Lung (tissue), 12 donors: ENCODE data around the gene ING3. TPM values are rescaled to one million over a fixed set of nuclear protein-coding genes. Genes with fewer than 3 reads are reported as not detected.

ENCODE experiments used
- ATAC-seq: fragments of 200-7000 bp; cut with Tn5 transposase; one replicate; pipeline ENCODE4 v1.9.1; 2020; ENCODE audit warnings: moderate number of reproducible peaks; ENCODE audit not compliant: insufficient read depth, low FRiP score
- DNase-seq, 3 donors: peaks; one replicate each; pipeline ENCODE4 v3.0.0-alpha.2; 2013 to 2017
- H3K27ac ChIP-seq, 2 donors: one replicate each; pipeline ENCODE4 v1.5.1; 2013; ENCODE audit warnings: mild to moderate bottlenecking in 2 of 2, moderate library complexity in 2 of 2, control low read depth in 1 of 2, inconsistent platforms in 1 of 2, low read depth in 1 of 2, low read length in 1 of 2
- H3K27me3 ChIP-seq, 3 donors: one replicate each; pipeline ENCODE4 v1.5.1; 2013; ENCODE audit warnings: low read length in 2 of 3; ENCODE audit not compliant: control insufficient read depth in 3 of 3, insufficient read depth in 3 of 3
- H3K36me3 ChIP-seq, 4 donors: one replicate each; pipeline ENCODE4 v1.5.1; 2013; ENCODE audit warnings: low read length in 4 of 4, mild to moderate bottlenecking in 1 of 4, moderate library complexity in 1 of 4; ENCODE audit not compliant: control insufficient read depth in 4 of 4, insufficient read depth in 4 of 4
- H3K4me1 ChIP-seq, 5 donors: one replicate each; pipeline ENCODE4 v1.5.1; 2013; ENCODE audit warnings: low read length in 5 of 5, mild to moderate bottlenecking in 2 of 5, moderate library complexity in 1 of 5; ENCODE audit not compliant: control insufficient read depth in 5 of 5, insufficient read depth in 5 of 5
- H3K4me3 ChIP-seq: one replicate; pipeline ENCODE4 v1.5.1; 2013; ENCODE audit warnings: mild to moderate bottlenecking, control low read depth, moderate library complexity
- H3K9ac ChIP-seq, 2 donors: one replicate each; pipeline ENCODE4 v1.5.1; 2013; ENCODE audit warnings: low read length in 2 of 2, control low read depth in 1 of 2; ENCODE audit not compliant: insufficient read depth in 1 of 2
- H3K9me3 ChIP-seq, 4 donors: one replicate each; pipeline ENCODE4 v1.5.1; 2013; ENCODE audit warnings: low read length in 3 of 4, mild to moderate bottlenecking in 1 of 4, moderate library complexity in 1 of 4; ENCODE audit not compliant: control insufficient read depth in 4 of 4, insufficient read depth in 3 of 4
- CTCF ChIP-seq: IDR thresholded peaks from 2 replicates; pipeline ENCODE4 v1.5.1; 2012; ENCODE audit warnings: mild to moderate bottlenecking; ENCODE audit errors: control extremely low read depth, extremely low read depth
- WGBS, 2 donors: extraction: QIAGEN DNeasy Blood & Tissue Kit; methylation state at CpG; one replicate each; pipeline ENCODE4 v1.1.7; 2013; 5-methylcytosine and 5-hydroxymethylcytosine counted together
- polyA plus RNA-seq, 2 donors: library from polyadenylated mRNA; stranded (reverse); fragments of 200-250 nt; gene quantifications; one replicate each; pipeline ENCODE4 v1.2.1, GENCODE V29; 2013
- total RNA-seq, 2 donors: library from RNA; depleted of rRNA in 1 of 2; stranded (reverse); fragments of >200 nt in 1 of 2; gene quantifications; one replicate each; pipeline ENCODE4 v1.2.1, GENCODE V29; 2014 to 2021
- donor health status: control.
- donor health status: control.
- donor health status: Bipolar disorder and iron deficiency.
- donor health status: healthy.
- donor health status: DM: yes; HTN: yes; CAD: no.

The ING3 gene
- total and polyA plus RNA-seq, 4 donors, result 8.6 to 24.9 (median 14.2) TPM

GRCh38 chr7:120987280-120987679, 36.7 kb downstream of the ING3 start:
- Histone ChIP-seq H3K4me3 (no peak overlapping the region), H3K4me1 (peaks cover 0 to 36% (median 0%) of the 10 kb centered on the region in 5 donors), H3K9ac (peak overlapping the region in 1 of 2 donors; percentile 82), H3K27me3 (no peaks in the 10 kb centered on the region), H3K27ac (no peak overlapping the region), H3K9me3 (peaks cover 0 to 2% (median 0%) of the 10 kb centered on the region in 4 donors), H3K36me3 (no peaks in the 10 kb centered on the region)
- WGBS, 2 donors, result 1% methylated on average over 3 of the region's 3 CpGs
- no peak for TF ChIP-seq CTCF
- DNase-seq, result no peak
- no peak for ATAC-seq

DNA sequence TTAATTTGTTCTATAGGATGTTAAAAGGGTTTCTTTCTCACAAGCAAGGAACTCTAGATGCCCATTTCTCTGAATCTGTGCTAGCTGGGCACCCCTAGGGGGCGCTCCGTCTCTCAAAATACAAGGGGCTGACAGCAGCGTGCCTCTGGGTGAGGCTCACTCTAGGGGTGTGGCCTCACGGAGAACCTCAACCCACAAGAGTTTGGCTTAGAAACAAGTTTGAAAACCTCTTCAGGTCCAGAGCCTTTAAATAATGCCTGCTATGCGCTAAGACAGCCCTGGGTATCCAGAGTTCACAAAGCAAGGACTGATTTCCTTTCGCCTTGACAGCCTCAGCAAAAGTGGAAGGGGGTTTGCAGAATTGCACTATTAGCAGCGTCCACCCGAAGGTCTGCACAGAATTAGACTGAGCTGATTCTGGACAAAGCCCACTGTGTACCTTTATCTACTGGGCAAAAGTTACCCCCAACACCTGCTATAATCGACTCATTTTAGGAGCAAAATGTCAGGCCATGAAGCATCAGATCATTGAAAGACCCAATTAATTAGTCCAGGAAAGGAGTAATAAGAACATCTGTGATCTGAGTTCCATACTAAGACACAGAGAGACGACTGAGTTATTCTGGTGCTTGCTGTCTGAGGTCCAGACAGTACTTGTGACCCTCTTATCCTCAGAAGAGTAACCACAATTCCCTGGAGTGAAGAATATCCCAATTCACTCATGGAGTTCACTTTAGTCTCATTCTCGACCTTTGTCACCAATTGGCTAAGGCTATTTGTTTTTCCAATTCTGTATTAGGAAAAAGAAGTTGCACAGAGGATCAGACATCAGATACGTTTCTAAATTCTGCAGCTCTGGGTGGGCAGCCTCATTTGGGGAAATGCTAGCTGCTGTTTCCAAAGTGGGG, 37.4 kb downstream of the ING3 start:
- peaks cover 0 to 2% (median 0%) of the 10 kb centered on the region in 4 donors for H3K9me3 ChIP-seq
- peak overlapping the region; percentile 70 to 86 for H3K27ac ChIP-seq
- ATAC-seq (peak; percentile 92), DNase-seq (peak; percentile 91 to 97 (median 95))
- H3K9ac ChIP-seq, result peak overlapping the region in 1 of 2 donors; percentile 82
- no peaks in the 10 kb centered on the region for H3K36me3 ChIP-seq
- 1% methylated on average over 12 of the region's 12 CpGs for WGBS, 2 donors
- H3K27me3 ChIP-seq, result no peaks in the 10 kb centered on the region
- H3K4me1 ChIP-seq, result peaks cover 0 to 42% (median 2%) of the 10 kb centered on the region in 5 donors
- peak; percentile 90 for TF ChIP-seq CTCF
- peak overlapping the region; percentile 26 for H3K4me3 ChIP-seq

DNA sequence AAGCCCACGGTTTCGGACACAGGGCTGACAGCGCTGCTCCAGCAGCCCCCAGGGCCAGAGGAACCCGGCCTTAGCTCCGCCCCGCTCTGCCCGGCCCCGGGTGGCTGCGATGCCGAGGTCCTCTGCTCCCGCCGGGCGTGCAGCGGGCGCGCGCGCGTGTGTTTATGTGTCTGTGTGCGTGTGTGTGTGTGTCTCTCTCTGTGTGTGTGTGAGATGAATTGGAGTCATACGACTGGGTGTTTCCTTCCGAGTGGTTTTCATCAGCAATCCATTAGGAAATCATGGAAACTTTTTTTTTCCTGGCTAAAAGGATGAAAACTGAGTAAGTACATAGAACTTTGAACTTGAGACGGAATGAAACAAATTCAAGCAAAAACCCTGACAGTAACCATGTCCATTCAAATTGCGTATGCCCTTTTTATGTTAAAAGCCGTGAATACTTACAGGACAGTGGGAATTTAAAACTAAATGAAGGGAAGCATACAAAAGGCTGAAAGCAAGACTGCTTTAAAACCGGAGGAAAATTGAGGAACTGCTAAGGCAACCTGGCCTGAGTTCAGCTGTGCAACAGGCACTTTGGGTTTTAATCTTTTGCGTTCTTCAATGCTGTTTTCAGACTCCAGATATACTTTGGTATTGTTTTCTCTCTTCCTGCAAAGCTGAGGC, 38.1 kb downstream of the ING3 start, which contains the start of gene CPED1:
CPED1 (plus strand) TSS at position 121 of the 666 bp plus-strand sequence. CDS start 911 bp downstream, outside the sequence.
- DNase-seq, result peak; percentile 88 to 92 (median 88)
- Histone ChIP-seq H3K9me3 (peaks cover 0 to 2% (median 0%) of the 10 kb centered on the region in 4 donors), H3K36me3 (no peaks in the 10 kb centered on the region), H3K9ac (peak within 1 kb of the TSS; percentile 6 to 96), H3K4me3 (peak within 1 kb of the TSS; percentile 30), H3K4me1 (peaks cover 0 to 50% (median 5%) of the 10 kb centered on the region in 5 donors), H3K27ac (peak within 1 kb of the TSS; percentile 82 to 86), H3K27me3 (no peaks in the 10 kb centered on the region)
- 0 to 2% methylated on average over 27 of the region's 27 CpGs for WGBS, 2 donors
- no peak for TF ChIP-seq CTCF
- peak; percentile 86 for ATAC-seq
